H1 (cell line): Measurements from ENCODE around the gene PBXIP1.

ENCODE experiments used
- POLR2A ChIP-seq, 2 experiments: IDR thresholded peaks; 1 replicate in 1 of 2; 2 replicates in 1 of 2; pipeline ENCODE4 v1.6.1; 2011; ENCODE audit warnings: low read depth in 2 of 2, low read length in 2 of 2, mild to moderate bottlenecking in 2 of 2; ENCODE audit errors: control extremely low read depth in 1 of 2
- SP1 ChIP-seq: IDR thresholded peaks from 2 replicates; pipeline ENCODE4 v1.6.1; 2011; ENCODE audit warnings: low read depth, low read length
- TEAD4 ChIP-seq: IDR thresholded peaks from 2 replicates; pipeline ENCODE4 v1.6.1; 2012; ENCODE audit warnings: low read depth, low read length, inconsistent platforms, mixed read lengths
- USF2 ChIP-seq: IDR thresholded peaks from 2 replicates; pipeline ENCODE4 v1.6.1; 2011; ENCODE audit warnings: low read length, improper control_type of control experiment

- TF ChIP-seq USF2 (no peak), SP1 (no peak), POLR2A (IDR thresholded peaks at IDR 0.05; ENCODE audit: control extremely low read depth in 1 of 2, low read depth in 2 of 2, low read length in 2 of 2) (no peak), TEAD4 (no peak)
These were observed 15.2 kb downstream of the PBXIP1 start for GRCh38 chr1:154940651-154941194.
